ENCODE results near the gene ACOT6.

- TF ChIP-seq GABPA (IDR thresholded peaks at IDR 0.05; ENCODE audit: low read depth), result no peak
- no peak for TF ChIP-seq CTCF (IDR thresholded peaks at IDR 0.05; ENCODE audit: insufficient read depth, low read length)
- no peak for TF ChIP-seq POLR2AphosphoS5 (IDR thresholded peaks at IDR 0.05; ENCODE audit: low read depth)
- TF ChIP-seq, protein P1, sequence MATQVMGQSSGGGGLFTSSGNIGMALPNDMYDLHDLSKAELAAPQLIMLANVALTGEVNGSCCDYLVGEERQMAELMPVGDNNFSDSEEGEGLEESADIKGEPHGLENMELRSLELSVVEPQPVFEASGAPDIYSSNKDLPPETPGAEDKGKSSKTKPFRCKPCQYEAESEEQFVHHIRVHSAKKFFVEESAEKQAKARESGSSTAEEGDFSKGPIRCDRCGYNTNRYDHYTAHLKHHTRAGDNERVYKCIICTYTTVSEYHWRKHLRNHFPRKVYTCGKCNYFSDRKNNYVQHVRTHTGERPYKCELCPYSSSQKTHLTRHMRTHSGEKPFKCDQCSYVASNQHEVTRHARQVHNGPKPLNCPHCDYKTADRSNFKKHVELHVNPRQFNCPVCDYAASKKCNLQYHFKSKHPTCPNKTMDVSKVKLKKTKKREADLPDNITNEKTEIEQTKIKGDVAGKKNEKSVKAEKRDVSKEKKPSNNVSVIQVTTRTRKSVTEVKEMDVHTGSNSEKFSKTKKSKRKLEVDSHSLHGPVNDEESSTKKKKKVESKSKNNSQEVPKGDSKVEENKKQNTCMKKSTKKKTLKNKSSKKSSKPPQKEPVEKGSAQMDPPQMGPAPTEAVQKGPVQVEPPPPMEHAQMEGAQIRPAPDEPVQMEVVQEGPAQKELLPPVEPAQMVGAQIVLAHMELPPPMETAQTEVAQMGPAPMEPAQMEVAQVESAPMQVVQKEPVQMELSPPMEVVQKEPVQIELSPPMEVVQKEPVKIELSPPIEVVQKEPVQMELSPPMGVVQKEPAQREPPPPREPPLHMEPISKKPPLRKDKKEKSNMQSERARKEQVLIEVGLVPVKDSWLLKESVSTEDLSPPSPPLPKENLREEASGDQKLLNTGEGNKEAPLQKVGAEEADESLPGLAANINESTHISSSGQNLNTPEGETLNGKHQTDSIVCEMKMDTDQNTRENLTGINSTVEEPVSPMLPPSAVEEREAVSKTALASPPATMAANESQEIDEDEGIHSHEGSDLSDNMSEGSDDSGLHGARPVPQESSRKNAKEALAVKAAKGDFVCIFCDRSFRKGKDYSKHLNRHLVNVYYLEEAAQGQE (IDR thresholded peaks at IDR 0.05; ENCODE audit: insufficient replicate concordance, low read depth), result no peak
- no peak for TF ChIP-seq SPI1 (IDR thresholded peaks at IDR 0.05; ENCODE audit: borderline replicate concordance, low read depth)
Observed at GRCh38 chr14:73655851-73656250, 43.5 kb downstream of the ACOT6 start.

All from HL-60 (cell line).